SK-N-SH treated with all-trans-retinoic acid at 6 μM for 48 hours (cell line): ENCODE results near the gene MR1.

Source experiments
- CREB5 ChIP-seq: fragments of 250-450 bp; sonication (Bioruptor Pico); IDR thresholded peaks from 2 replicates; pipeline ENCODE4 v1.5.1; 2020; ENCODE audit warnings: low read depth, mild to moderate bottlenecking, moderate library complexity
- CSDC2 ChIP-seq: fragments of 250-450 bp; sonication (Bioruptor Pico); IDR thresholded peaks from 2 replicates; pipeline ENCODE4 v1.5.0; 2020; ENCODE audit warnings: mild to moderate bottlenecking, moderate library complexity
- ESRRG ChIP-seq: fragments of 250-450 bp; sonication (Bioruptor Pico); IDR thresholded peaks from 2 replicates; pipeline ENCODE4 v1.6.1; 2021; ENCODE audit warnings: mild to moderate bottlenecking
- OSR1 ChIP-seq: fragments of 250-450 bp; sonication (Bioruptor Pico); IDR thresholded peaks from 2 replicates; pipeline ENCODE4 v1.8.0; 2022; ENCODE audit warnings: moderate library complexity, mild to moderate bottlenecking, inconsistent platforms
- RARB ChIP-seq: fragments of 250-450 bp; sonication (Bioruptor Pico); IDR thresholded peaks from 2 replicates; pipeline ENCODE4 v1.8.0; 2021; ENCODE audit warnings: mild to moderate bottlenecking, moderate library complexity
- TSHZ2 ChIP-seq: fragments of 250-450 bp; sonication (Bioruptor Pico); IDR thresholded peaks from 2 replicates; pipeline ENCODE4 v1.5.0; 2020; ENCODE audit warnings: mild to moderate bottlenecking, moderate library complexity
- ZFP3 ChIP-seq: fragments of 250-450 bp; sonication (Bioruptor Pico); IDR thresholded peaks from 2 replicates; pipeline ENCODE4 v1.5.0; 2020; ENCODE audit warnings: mild to moderate bottlenecking, moderate library complexity

DNA sequence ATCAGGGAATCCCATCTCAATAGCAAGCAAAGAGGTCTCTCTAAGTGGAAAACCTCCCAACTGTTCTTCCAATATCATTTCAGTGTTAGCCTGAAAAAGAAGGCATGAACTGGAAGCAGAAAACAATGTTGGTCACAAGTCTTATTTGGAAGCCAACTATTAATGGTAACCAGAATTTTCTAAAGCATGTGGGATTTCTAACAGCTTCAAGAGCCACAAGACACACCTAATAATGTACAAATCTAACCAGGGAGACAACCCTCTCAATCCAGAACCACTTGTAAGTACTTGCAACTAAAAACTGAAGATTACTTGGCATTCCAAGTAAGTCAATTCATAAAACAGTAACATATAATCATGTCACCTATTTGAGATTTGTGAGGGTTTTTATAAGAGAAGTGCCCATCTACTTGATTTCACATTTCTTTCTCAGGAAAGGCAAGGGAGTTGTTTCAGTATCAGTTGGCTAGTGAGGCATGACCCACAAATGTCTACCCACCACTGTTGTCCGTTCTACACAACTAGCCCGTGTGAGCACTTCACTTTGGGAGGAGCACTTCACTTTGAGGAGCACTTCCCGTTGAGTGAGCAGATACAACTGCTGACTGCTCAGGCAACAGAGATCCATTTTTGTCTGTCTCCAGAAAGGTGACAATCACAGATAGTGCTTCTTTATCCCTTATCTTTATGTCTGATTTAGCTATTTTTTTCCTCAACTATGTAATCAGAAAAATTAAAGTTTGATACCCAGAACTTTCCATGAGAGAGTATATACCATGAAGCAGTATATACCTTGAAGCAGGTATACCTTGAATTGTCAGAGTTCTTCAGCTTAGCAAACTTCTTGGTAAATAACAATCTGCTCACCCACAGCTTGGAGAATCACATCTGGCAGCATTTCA is 22.2 kb upstream of the MR1 start:
- TF ChIP-seq OSR1 (CRISPR knock-in tag) = no peak
- TF ChIP-seq TSHZ2 = no peak
- no peak for TF ChIP-seq CREB5 (CRISPR knock-in tag)
- no peak for TF ChIP-seq RARB
- no peak for TF ChIP-seq ZFP3 (CRISPR knock-in tag)
- no peak for TF ChIP-seq CSDC2 (CRISPR knock-in tag)
- TF ChIP-seq ESRRG (CRISPR knock-in tag) = no peak
